ENCODE results near the gene DGKI.
A peak's percentile ranks its signal among the peaks of the same experiment; 100 is the strongest.

The DGKI gene

GRCh38 chr7:137689761-137690160, 157.0 kb downstream of the DGKI start:
- ATAC-seq (no peak), DNase-seq (no peak)
- H3K27ac Mint-ChIP-seq: no peak overlapping the region
- peaks cover 14% of the 10 kb centered on the region for H3K27me3 Mint-ChIP-seq
- H3K4me1 Mint-ChIP-seq: no peaks in the 10 kb centered on the region
- H3K4me3 Mint-ChIP-seq: no peak overlapping the region
- H3K9me3 Mint-ChIP-seq: no peaks in the 10 kb centered on the region

DNA sequence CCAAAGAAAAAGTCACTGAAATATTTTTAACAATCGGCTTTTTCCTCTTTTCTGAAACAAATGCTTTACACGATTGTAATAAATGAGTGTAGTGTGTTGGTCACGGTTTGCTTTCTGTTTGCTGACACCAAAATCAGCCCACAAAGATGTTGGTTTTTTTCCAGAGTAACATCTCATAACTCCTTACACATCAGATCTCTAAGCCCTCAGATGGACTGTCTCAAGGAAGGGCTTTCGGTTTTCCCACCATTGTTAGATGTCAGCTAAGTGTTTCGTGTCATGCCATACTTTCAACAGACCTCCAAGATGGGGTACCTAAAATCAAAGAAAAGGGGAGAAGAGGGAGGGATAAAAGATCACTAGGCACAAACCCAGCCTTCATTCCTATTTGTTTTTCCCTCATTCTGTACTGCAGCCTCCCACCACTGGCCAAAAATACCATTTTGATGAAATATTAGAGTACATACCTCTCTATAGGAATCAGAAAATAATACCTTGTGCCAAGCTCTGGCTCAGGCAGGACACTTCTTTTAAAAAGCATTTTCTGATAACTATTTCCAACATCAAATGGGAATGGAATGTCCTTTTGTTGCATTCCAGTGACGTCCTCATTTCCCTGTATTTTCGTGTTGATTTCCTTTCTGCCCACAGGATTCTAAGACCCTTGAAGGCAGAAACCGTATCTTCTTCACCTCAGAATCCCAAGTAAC, 159.1 kb downstream of the DGKI start:
- Mint-ChIP-seq H3K9me3 (no peaks in the 10 kb centered on the region), H3K4me1 (no peaks in the 10 kb centered on the region), H3K27ac (no peak overlapping the region), H3K4me3 (no peak overlapping the region), H3K27me3 (peaks cover 14% of the 10 kb centered on the region)
- DNase-seq (no peak), ATAC-seq (no peak)

GRCh38 chr7:137685433-137686164, 161.2 kb downstream of the DGKI start:
- Mint-ChIP-seq H3K9me3 (no peaks in the 10 kb centered on the region), H3K4me3 (no peak overlapping the region), H3K27ac (peak overlapping the region in 1 of 2 donors; percentile 58), H3K4me1 (no peaks in the 10 kb centered on the region), H3K27me3 (peaks cover 14% of the 10 kb centered on the region)
- ATAC-seq (no peak), DNase-seq (no peak)

- no peak for ATAC-seq
- Mint-ChIP-seq H3K27ac (no peak overlapping the region), H3K27me3 (peaks cover 11% of the 10 kb centered on the region), H3K4me1 (no peaks in the 10 kb centered on the region), H3K4me3 (no peak overlapping the region), H3K9me3 (no peaks in the 10 kb centered on the region)
- no peak for DNase-seq
These were observed 162.0 kb downstream of the DGKI start for GRCh38 chr7:137684776-137685175.

GRCh38 chr7:137684316-137684715, 162.5 kb downstream of the DGKI start:
- ATAC-seq (no peak), DNase-seq (no peak)
- Mint-ChIP-seq H3K4me1 (no peaks in the 10 kb centered on the region), H3K27ac (no peak overlapping the region), H3K27me3 (peaks cover 7% of the 10 kb centered on the region), H3K4me3 (no peak overlapping the region), H3K9me3 (no peaks in the 10 kb centered on the region)

GRCh38 chr7:137682596-137682995, 164.2 kb downstream of the DGKI start:
- no peaks in the 10 kb centered on the region for H3K9me3 Mint-ChIP-seq
- no peaks in the 10 kb centered on the region for H3K4me1 Mint-ChIP-seq
- ATAC-seq: no peak
- H3K4me3 Mint-ChIP-seq: no peak overlapping the region
- no peak for DNase-seq
- H3K27me3 Mint-ChIP-seq: peaks cover 6% of the 10 kb centered on the region
- H3K27ac Mint-ChIP-seq: no peak overlapping the region

DNA sequence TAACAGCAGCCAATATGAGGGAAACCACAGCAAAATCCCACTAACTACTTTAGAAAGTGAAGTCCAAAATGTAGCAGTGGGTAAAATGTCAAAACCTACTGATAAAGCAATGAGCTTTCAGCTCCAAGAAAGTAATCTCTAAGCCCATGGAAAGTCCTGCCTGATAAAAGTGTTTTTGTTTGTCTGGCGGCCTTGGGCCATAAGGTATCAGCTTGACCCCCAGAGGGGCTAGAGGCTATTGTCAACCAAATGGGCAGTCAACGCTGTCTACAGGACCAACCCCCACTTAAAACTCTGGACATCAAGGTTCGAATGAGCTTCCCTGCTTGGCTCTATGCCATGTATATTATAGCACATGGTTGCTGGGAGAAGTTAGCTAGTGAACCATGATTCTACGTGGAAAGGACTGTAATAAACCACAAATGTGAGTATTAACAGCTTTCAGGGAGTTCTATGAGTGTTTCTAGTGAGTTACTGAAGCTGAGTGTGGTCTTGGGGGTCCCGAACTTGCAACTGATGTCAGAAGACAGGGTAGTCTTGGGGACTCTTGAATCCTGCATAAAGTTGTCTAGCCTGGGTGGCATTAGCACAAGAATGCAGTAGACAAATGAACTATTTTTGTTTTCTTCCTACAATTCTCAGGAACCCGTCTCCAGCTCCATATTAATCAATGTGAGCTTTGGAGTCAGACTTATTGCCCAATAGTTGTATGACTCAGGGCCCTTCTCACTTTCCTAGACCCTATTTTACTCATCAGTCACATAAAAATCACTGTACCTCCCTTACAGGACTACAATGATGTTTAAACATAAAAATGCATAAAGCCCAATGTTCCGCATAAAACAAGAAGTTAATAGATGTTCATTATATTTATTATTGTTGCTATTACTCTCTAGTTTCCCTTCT, 164.9 kb downstream of the DGKI start:
- H3K4me1 Mint-ChIP-seq: no peaks in the 10 kb centered on the region
- H3K27ac Mint-ChIP-seq: no peak overlapping the region
- H3K27me3 Mint-ChIP-seq: peaks cover 6% of the 10 kb centered on the region
- H3K9me3 Mint-ChIP-seq: no peaks in the 10 kb centered on the region
- no peak overlapping the region for H3K4me3 Mint-ChIP-seq
- ATAC-seq: no peak
- no peak for DNase-seq

GRCh38 chr7:137674551-137675409, 172.0 kb downstream of the DGKI start:
- Mint-ChIP-seq H3K27ac (peak overlapping the region; percentile 23 to 79), H3K4me1 (no peaks in the 10 kb centered on the region), H3K27me3 (peaks cover 23% of the 10 kb centered on the region), H3K9me3 (no peaks in the 10 kb centered on the region), H3K4me3 (no peak overlapping the region)
- ATAC-seq (no peak), DNase-seq (no peak)

- ATAC-seq: no peak
- H3K27ac Mint-ChIP-seq: no peak overlapping the region
- no peaks in the 10 kb centered on the region for H3K9me3 Mint-ChIP-seq
- H3K4me3 Mint-ChIP-seq: no peak overlapping the region
- no peak for DNase-seq
- H3K4me1 Mint-ChIP-seq: no peaks in the 10 kb centered on the region
- peaks cover 23% of the 10 kb centered on the region for H3K27me3 Mint-ChIP-seq
These were observed 172.7 kb downstream of the DGKI start for GRCh38 chr7:137674048-137674447.

DNA sequence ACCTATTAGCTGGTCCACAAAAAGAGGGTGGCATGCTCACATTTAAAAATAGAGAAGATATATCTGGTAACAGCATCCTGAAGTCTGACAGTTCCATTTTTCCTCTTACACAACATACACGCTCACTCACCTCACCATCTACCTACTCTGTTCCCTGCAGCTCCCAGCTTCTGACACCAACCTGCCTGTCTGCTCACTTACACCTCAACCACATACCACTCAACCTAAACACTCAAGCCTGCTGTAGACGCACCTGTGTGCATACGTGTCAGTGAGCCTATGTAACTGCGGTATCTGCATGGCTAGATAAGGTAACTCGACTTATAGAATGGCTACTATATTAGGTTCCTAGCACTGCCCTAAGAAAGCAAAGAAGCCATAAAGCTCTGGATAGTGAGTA, 174.9 kb downstream of the DGKI start:
- H3K9me3 Mint-ChIP-seq: no peaks in the 10 kb centered on the region
- H3K27me3 Mint-ChIP-seq: peaks cover 37% of the 10 kb centered on the region
- ATAC-seq (peak; percentile 28), DNase-seq (no peak)
- no peak overlapping the region for H3K27ac Mint-ChIP-seq
- H3K4me1 Mint-ChIP-seq: no peaks in the 10 kb centered on the region
- H3K4me3 Mint-ChIP-seq: no peak overlapping the region

DNA sequence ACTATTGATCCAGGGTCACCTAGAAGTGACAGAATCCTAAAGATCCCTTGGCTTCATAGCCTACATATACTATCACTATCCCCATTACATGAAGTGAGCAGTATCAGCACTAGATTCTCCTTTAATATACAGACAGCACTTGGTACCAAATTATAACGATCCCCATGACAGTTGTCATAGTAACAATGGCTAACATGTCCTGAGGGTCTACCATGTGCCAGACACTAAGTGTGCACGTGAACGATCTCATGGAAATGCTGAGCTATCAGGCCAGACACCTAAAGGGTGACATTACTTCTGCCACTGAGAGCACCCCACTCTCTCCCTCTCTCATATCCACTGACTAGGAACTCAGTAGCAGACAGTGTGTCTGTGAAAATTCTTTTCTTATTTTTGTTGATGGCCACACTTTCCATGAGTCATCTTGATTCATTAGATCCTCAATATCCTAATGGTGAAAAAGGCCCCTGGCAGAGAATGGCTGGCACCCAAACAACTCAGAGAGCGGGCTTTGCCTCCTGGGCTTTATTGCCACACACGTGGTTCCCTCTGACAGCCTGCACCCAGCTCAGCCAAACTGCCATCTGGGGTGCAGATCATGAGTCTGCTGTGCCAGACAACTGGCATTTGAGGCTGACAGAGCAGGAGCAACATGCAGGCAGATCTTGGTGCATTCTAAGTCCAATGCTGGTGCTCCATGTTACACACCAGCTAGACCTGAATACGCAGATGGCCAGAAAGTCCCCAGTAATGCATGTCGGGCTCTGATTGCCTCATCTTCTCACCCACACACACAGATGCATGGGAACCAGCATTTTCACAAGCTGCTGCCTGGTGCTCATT, 176.3 kb downstream of the DGKI start:
- no peak for DNase-seq
- peak overlapping the region in 1 of 2 donors; percentile 27 for H3K27ac Mint-ChIP-seq
- H3K27me3 Mint-ChIP-seq: peaks cover 28% of the 10 kb centered on the region
- no peak for ATAC-seq
- no peaks in the 10 kb centered on the region for H3K9me3 Mint-ChIP-seq
- no peak overlapping the region for H3K4me3 Mint-ChIP-seq
- H3K4me1 Mint-ChIP-seq: no peaks in the 10 kb centered on the region

DNA sequence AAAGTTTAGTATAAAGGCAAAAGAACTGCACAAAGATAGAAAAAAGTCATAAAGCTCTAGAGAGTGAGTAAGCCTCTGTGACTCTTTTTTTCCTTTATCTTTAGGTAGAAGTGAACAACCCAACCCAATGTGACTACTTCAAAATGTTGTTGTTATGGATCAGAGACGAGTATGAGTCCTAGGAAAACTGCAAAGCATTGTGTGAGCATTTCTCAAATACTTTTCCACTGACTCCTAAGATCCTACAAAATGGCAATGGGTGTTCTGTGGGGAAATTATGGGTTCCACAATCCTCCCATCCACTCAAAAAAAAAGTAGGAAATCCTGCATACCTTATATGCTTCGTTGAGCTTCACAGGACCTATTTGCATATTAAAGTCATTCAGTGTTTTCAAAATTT, 177.1 kb downstream of the DGKI start:
- Mint-ChIP-seq H3K9me3 (no peaks in the 10 kb centered on the region), H3K4me1 (no peaks in the 10 kb centered on the region), H3K4me3 (no peak overlapping the region), H3K27ac (no peak overlapping the region), H3K27me3 (peaks cover 28% of the 10 kb centered on the region)
- ATAC-seq (no peak), DNase-seq (no peak)

GRCh38 chr7:137668404-137668803, 178.4 kb downstream of the DGKI start:
- DNase-seq (no peak), ATAC-seq (no peak)
- H3K27me3 Mint-ChIP-seq: peaks cover 32% of the 10 kb centered on the region
- no peak overlapping the region for H3K27ac Mint-ChIP-seq
- H3K4me1 Mint-ChIP-seq: no peaks in the 10 kb centered on the region
- H3K4me3 Mint-ChIP-seq: no peak overlapping the region
- H3K9me3 Mint-ChIP-seq: no peaks in the 10 kb centered on the region

- Mint-ChIP-seq H3K27ac (no peak overlapping the region), H3K4me3 (no peak overlapping the region), H3K27me3 (peaks cover 38% of the 10 kb centered on the region), H3K9me3 (no peaks in the 10 kb centered on the region), H3K4me1 (no peaks in the 10 kb centered on the region)
- DNase-seq (no peak), ATAC-seq (no peak)
These were observed 179.0 kb downstream of the DGKI start for GRCh38 chr7:137667633-137668387.

Measured in stimulated activated naive CD8-positive, alpha-beta T cell treated with anti-CD3 and anti-CD28 coated beads, Interleukin-15, amount 100 ng/mL, for 72 hours (primary cell).